HUDEP-2 (cell line): Measurements from ENCODE around the gene KIRREL1.

Source experiments
- DNase-seq, 76 experiments: peaks; one replicate each; lab custom pipeline; 2025; ENCODE audit not compliant: unreplicated experiment in 76 of 76; lab: John Stamatoyannopoulos, UW

KIRREL1 gene

DNA sequence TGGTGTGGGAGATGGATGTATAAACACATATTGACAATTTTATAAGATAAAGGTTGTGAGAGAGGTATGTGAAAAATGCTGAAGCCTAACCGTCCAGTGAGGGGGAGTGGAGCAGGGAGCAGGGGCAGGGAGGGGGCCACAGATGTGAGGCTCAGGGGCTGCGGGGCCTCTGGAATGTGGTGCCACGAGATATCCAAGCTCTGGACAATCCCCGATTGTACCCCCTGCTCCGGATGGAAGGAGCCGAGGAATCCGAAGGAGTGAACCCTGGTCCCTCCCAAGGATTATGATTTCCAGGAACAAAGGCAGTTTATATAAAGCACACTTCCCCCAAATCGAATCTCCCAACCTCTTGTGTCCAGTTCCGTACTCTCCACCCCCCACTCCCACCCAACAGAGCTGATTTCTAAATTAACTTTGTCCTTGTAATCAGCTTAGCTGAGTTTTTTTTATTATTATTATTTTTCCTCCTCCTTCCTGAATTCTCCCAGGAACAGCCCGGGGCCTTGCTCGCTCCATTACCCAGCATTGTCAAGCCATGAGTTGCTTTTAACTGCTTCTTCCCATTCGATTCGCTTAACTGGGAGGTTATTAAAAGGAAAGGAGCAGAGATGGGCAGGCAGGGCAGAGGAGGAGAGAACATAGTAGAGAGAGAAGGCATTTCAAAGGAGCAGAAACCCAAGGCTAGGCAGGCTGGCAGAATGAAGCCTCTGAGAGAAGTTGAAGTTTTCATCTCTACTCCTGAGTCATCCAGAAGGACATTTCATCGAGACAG is 9.4 kb downstream of the KIRREL1 start:
- no peak for DNase-seq

DNA sequence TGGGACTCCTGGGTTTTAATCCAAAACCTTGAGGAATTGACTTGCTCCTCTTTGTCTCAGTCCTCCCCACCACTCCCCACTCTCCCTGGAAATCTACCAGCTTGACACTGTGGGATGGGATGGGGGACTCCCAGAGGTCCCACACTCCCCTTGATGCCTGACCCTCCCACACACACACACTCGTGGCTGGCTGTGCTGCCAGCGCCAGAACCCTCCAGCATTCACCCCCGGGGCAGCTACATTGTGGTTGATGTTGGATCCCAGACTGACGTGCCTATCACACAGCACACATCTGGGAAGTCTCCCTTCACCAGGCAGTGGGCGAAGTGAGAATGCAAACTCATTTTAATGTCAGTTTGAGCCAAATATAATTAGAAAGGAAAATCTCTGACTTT is 10.0 kb downstream of the KIRREL1 start:
- no peak for DNase-seq

DNA sequence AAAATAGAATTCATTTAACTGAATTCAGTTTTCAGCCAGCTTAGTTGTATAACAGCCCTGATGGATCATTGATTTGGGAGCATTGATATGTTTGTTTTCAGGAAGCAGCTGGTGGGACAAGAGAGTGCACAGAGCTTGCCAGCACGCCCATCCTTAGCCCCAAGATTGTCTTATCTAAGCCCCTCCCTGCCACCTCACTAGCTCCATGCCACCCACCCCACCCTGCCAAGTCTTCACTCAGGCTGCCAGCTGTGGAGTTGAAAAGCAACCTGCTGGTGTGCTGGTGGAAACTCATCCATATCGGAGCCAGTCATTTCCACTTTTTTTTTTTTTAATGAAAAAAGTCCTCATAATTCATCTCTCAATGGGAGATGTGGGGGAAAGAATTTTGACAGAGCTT is 11.8 kb downstream of the KIRREL1 start:
- peak in 4 of 76 experiments; percentile 4 to 9 (median 6) for DNase-seq

DNA sequence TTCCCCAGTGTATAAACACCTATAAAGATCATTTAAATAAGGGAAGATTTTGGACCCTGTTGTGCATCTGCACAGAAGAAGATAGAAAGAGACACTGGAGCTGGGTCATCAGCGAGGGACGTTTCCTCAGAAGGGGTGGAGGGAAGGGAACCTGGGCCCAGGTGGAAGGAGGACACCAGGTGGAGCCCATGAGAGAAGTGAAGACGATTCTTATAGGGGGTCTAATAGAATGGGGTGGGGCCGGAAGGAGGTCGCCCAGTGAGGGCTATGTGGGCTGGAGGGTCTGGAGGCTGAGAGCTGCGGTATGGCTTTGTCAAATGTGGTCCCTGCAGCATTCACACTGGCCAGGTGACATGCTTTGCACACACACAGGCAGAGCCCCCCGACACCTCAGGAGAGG is 13.7 kb downstream of the KIRREL1 start:
- no peak for DNase-seq

DNA sequence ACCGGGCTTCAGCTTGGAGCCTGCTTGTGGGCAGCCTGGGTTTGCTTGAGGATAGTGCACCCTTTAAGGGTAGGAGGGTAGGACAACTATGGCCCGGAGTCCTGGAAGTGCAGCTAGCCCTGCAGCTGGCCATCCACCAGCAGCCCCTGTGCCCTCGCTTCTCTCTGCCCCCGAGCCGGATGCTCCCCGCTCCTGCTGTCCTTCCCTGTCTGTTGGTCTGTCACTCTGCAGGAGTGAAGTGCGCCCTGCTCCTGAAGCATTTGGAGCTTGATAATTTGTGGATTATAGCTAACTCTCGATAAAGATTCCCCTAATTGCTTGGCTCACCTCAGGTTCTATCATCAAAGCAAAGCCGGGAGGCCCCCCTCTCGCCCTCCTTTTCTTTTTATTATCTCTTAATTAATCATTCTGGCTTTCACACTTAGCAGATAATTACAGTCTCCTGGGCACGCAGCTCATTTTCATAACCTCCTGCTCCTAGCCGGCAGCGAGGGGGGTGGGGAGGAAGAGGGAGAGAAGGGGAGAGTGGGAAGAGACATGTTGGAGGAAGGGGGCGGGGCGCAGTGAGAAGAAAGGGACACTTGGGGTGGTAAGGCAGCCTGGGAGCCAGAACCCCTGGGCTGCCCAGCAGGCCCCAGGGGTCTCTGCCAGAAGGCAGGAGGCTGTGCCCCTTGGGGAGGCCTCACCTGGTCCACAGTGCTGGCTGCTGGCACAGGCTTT is 14.4 kb downstream of the KIRREL1 start:
- no peak for DNase-seq

DNA sequence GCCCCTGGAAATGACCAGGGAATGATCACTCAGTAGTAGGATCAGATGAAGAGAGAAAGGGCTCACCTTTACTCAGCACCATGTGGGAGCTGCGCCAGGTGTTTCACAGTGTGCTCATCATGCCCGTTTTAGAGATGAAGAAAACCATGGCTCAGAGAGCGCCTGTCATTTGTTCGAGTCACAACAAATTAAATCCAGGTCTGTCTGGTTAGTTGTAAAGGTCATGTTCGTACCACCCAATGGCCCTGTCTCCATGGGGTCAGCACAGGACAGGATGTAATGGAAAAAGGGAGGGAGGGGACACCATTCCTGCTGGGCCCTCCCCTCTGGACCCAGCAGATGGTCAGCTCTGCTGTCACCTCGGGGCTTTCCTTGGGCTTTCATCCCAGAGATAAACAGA is 15.2 kb downstream of the KIRREL1 start:
- DNase-seq: peak in 5 of 76 experiments; percentile 1 to 28 (median 15)

DNA sequence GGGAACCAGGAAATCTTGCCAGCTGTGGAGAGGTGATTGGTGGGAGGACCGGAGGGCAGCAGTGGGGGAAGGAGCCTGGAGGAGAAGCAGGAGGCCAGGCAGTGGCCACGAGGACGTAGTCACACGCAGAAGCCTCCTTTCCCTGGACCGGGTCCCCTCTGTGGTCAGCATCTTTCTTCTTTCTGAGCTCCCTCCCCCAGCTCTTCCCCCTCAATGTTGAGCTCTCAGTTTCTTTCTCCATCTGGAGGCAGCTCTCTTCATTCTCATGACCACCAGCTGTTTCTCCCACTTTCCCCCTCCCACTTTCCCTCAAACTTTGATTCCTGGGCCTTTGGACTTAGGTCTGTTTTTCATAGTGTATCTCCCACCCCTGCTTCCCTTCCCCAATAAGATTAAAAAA is 18.3 kb downstream of the KIRREL1 start:
- DNase-seq: no peak

DNA sequence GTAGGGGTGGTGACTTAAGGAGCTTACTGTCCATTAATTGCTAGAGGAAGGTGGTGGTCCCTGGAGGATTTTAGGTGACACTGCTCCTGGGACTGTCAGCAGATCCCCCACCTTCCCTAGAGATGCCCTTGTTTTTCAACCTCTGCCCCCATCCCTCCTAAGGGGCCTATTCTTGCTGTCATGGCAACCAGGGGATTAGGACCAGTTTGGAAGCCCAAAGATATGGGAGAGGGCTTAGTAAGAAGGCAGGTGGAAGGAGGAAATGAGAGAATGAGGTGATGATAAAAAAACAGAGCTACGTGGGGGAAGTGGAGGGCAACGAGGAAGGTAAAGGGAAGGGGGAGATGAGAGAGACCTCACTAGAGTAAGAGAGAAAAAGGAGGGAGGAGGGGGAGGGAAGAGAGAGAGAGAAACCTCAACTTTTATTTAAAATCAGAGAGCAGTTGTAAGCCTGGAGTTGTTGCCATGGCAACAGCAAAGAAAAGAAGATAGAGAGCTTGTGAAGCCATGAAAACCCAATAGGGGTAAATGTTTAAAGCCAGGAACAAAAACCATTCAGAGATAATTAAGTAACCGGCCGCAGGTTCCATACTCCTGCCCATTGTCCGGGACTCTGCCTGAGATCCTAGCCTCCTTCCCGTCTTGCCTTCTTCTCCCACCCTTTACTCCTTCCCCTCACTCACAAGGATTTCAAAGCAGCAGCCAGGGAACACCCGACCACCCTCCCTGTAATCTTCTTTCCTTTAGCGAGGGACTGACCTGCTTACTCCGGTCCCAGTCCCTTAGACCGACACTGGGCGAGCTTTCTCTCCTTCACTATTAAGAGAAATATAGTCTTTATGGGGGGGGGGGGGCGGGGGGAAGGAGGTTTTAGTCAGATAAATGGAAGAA is 20.6 kb downstream of the KIRREL1 start:
- no peak for DNase-seq

DNA sequence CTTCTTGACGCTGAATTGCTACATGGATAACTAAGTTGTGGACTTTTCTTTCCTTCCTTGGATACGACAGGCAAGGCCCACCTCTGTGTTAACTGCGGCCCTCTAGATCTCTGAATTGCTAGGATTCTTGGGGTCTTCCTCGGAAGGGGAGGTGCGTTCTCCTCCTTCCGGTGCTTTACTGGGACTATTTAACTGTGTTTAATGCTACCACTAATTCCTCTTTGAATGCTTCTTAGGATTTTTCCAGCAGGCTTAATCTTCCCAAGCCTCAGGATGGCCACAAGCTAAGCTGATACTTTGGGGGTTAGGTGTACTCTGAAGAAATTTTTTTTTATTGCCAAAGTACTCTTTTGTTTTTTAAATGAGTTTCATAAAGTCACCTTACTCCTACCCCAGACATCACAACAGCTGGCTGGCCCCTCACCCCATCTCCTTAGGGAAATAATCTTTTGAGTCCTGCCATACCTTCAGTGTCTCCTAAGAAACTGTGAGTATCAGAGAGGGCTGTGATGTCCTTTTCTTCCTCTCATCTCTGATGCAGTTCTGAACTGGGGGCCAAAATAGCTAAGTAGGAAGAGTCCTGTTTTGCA is 21.4 kb downstream of the KIRREL1 start:
- DNase-seq: no peak

DNA sequence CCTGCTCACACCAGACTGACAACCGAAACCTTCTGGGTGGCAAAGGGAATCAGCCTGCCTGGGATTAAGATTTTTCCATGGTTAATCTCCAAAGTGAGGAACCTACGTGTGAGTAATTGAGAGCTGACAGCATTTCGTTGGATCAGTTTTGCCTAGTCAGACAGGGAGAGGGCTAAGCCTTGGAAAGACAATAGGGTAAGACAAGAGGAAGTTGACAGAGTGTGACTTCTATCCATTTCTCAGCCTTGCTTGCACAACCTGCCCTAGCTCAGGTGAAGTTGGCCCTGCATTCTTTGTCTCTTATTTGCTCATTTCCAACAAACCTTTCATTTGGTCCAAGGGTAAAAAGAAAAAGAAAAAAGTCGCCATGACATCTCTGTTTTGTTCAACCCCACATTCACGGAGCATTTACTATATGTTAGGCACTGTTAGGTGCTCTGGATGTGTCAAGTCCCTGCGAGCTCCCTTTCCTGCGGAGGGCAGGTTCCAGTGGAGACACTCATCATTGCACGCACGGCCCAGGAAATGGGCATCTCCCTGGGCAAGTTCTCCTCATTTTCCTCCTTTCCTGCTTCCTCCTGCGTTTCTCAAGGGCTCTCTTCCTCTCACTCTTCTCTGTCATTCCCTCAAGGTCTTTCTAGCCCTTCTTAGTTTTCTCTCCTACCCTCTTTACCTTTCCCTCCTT is 23.3 kb downstream of the KIRREL1 start:
- no peak for DNase-seq

DNA sequence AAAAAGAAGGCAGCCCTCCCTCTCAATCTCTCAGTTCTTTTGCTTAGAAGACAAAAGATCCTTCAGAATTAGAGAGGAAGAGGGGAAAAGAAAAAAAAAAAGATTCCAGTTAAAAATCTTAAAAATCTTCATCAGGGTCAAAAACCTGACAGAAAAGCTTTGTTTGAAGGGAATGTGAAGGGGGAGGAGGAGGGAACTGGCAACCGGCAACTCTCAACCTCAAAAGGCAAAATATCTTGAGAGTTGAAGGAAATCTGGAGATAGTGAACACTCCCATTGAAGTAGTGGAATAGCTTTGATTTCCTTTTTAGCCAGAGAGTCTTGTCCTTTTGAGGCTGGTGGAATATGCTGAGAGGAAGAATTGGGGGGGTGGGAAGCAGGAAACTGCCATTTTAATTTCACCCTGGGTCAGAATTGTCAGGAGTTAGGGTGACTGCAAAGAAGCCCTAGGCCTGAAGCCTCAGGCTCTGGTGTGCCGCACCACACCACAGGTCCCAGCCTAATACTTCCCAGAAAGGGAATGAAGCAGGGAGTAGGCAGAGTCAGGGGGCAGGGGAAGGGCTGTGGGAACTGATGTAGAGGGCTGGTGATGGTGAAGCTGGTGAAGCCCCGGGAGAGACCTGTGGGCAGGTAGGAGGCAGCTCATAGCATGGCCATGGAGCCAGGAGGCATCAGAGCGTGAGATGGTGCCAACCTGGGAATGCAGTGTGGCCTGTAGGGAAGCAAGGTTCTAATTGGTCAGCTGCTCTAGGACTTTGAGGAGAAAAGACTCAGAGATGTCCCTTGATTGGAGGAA is 24.6 kb downstream of the KIRREL1 start:
- DNase-seq: no peak

DNA sequence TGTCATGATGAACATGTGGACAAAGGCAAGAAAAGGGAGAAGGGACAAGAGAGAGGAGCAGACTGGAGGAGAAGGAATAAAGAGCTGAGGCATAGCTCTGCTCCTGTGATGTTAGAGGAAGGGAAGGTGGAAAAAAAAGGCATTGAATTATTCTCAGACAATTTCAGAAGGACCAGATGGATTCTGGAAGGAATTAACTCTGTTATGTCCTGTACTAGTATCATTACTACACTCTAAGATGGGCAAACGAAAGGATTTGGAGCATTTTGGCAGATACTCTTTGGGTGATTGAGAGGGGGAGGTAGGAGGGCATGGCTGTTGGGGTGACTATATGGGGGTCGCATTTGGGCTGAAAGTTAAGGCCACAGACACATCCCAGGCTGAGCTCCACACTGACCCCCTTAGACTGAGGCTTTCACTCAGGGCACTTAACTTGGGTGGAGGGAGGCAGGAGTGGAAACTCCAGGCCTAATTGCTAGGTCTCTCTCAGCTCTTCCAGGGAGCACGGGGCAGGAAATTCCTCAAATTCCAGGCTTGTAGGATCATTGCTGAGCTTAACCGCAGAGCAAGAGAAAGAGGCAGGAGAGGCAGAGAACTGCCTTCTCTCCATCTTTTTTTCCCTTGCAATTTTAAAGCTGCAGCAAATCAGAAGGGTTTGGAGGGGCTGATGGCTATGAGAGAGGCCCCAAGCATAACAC is 25.9 kb downstream of the KIRREL1 start:
- DNase-seq: no peak

DNA sequence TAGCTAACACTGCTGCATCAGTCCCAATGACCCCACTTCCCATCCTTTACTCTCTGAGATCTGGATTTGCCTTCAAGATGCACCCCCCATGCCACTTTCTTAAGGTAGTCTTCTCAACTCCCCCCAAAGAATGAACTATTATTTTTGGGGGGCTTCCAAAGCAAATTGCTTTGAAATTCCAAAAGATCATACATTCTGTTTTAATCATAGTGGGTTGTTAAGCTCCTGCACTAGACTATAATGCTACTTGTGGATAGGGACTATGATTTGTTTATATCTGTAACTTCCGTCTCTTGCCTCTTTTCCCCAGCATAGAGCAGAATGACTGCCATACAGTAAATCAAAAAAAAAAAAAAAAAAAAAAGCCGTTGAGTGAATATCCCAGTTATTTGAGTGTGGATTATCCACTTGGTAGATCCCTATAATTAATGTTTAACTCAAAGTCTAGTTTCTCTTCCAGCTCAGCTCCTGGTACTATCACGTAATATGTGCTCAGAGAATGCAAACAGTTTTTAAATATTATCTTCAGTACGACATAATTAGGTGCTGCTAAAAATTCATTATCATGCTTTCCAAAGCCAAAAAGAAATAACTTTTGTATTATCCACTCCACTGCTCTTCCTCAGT is 26.9 kb downstream of the KIRREL1 start:
- DNase-seq: no peak

DNA sequence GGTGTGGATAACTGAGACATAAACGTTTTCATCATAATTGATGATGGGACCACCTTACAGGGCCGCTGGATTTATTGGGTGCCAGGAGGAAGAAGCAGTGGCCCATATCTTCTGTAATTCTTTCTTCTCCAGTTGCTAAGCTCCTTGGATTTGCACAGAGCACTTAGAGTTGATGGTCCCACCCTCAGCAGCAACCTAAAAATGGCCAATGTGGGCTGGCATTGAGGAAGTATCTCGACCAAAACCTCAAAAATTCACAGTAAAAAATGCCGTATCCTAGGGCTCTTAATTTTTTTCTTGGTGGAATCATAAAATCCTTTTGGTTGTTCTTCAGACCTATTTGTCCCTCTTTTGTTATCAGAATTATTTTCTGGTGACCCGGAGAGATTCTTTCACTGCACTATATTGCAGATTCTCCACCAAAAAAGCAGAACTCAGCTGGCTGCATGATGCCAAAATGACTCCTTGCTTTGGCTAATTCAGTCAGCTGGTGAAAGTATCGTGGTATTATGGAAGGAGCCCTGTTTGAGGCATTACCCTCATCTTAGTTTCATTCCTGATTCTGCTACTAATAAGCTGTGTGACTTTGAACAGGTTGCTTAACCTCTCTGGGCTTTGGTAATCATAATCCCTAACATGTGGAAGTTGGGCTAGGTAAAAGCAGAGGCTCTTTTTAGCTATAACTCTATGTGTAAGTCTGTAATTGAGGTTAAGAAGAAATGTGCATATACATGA is 27.6 kb downstream of the KIRREL1 start:
- DNase-seq: no peak

DNA sequence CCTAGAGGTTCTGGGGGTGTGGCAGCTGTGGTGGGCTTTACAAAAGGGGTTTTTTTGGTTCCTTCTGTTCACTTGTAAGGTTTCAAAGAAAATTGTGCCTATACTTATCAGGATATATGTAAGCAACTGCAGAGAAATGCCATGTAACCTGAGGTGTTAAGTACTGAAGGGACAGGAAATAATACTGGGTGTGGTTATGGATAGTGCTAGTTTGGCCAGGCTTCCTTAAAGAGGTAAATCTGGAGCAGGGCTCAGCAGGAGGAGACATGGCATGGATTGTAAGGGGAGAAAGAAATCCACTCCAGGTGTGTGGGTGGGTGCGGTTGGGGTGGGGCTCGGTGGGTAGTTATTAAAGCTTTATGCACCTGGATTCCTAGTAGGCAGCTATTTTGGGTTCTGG is 28.3 kb downstream of the KIRREL1 start:
- DNase-seq: no peak

DNA sequence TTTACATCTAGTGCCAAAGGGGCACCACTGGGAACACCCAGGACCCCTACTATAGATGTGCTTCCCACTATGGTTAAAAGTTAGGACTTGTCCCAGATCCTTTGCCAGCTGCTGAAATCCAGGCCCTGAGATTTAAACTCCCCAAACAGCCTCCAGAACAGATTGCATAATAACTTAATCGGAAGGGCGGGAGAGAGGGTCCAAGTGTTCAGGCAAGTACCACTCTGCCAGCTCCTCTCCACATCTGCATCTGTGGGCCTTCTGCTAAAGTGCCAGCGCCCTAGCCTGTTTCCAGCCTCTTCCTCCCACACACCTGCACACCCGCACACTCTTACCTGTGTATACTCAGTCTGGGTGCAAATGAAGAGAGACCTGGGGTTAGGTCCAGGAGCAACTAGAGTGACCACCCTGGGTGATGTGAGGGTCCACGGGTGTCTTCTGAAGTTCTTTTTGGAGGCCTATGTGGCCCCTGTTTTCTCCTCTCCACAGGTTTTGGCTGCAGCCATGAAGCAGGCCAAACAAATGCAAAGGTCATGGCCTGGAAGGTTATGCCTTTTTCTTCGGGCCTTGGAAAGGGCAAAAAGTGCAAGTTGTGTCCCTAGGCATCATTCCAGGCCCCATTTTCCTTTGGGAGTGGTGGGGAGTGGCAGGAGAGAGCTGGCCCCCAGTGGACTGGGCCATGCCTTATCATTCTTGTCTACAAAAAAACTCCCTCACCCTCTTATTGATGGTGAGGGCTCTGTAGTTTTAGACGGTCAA is 29.3 kb downstream of the KIRREL1 start:
- no peak for DNase-seq

DNA sequence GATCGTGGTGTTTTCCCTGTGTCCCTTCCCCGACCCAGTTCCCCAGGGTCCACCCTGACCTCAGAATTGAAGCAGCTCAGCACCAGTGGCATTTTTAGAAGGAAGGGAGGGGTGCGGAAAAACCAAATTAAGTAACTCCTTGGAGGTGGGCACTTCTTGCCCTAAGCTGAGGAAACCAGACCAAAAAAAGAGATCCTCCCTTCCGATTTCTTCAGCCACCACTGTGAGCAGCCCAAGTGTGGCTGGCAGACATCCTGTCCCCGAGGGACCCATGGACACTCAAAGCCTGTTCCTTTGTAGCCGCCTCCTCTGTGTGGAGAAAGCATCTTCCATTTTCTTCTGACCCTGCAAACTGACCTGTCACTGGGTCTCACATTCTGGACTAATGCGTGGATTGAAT is 31.3 kb downstream of the KIRREL1 start:
- no peak for DNase-seq
